ENCODE measurements around the gene SLC13A2. TPM values are rescaled to one million over a fixed set of nuclear protein-coding genes. Genes with fewer than 3 reads are reported as not detected.

SLC13A2 gene
- total and polyA plus RNA-seq, 9 of the 15 experiments (the other 6 are each of a cell fraction or from before 2014, with no cell fraction given) = 0.13 TPM; not detected in 8

- peaks cover 0 to 22% of the 10 kb centered on the region in 2 experiments; a peak in 2 of 5 replicates for H3K4me1 ChIP-seq (replicated peaks in 1 of 2; ENCODE audit: control insufficient read depth in 2 of 2, insufficient read depth in 2 of 2, low read length in 2 of 2)
- H2AFZ ChIP-seq (ENCODE audit: low read depth, low read length) = no peak overlapping the region
- no peaks in the 10 kb centered on the region for H4K20me1 ChIP-seq (replicated peaks; ENCODE audit: control insufficient read depth, insufficient read depth, low read length)
- CTCF ChIA-PET (ENCODE audit: low intra/inter-chr PET ratio) = no interaction called here
- no peaks in the 10 kb centered on the region for H3K79me2 ChIP-seq (ENCODE audit: control insufficient read depth, insufficient read depth, low read length)
- H3K27me3 ChIP-seq (ENCODE audit: control insufficient read depth in 2 of 2, insufficient read depth in 2 of 2, low read length in 2 of 2) = peaks cover 5 to 43% of the 10 kb centered on the region in 2 experiments; a peak in 3 of 5 replicates
- no peak for ATAC-seq
- no peak overlapping the region for H3K9ac ChIP-seq (ENCODE audit: insufficient read depth in 1 of 2, low read depth in 2 of 2, low read length in 2 of 2)
- FAIRE-seq = peak; percentile 6
- no peaks in the 10 kb centered on the region; the same call in 1 of the 2 replicates for H3K9me3 ChIP-seq (replicated peaks; ENCODE audit: control insufficient read depth, insufficient read depth, low read depth, low read length)
- POLR2A ChIA-PET = no interaction called here
- WGBS (ENCODE audit: insufficient coverage, low coverage, missing lambda C conversion rate) = 3% methylated on average over 6 of the region's 6 CpGs
- no TSS peak for BruUV-seq (replicated peaks)
- H3K36me3 ChIP-seq (ENCODE audit: control insufficient read depth, insufficient read depth, low read length) = no peaks in the 10 kb centered on the region
- in situ Hi-C loops (cut with MboI) (no loop called here), intact Hi-C loops (cut with micrococcal nuclease) (no loop called here)
- TF ChIP-seq ZNF586 (CRISPR knock-in tag; conservative IDR thresholded peaks at IDR 0.05) = no peak
- peak; percentile 91 for TF ChIP-seq SPI1 (IDR thresholded peaks at IDR 0.05; ENCODE audit: borderline replicate concordance, low read depth, low read length)
- H3K4me2 ChIP-seq (ENCODE audit: insufficient read depth, low read length) = no peak overlapping the region
- H3K4me3 ChIP-seq = no peak overlapping the region
- DNase-seq (ENCODE audit: extremely low read depth in 1 of 4, low spot score in 3 of 4) = no peak
- H3K9me1 ChIP-seq (ENCODE audit: control insufficient read depth, insufficient read depth, low read length) = no peaks in the 10 kb centered on the region
- no peak overlapping the region for H3K27ac ChIP-seq (ENCODE audit: extremely low read depth, low read depth, low read length)
Measured at GRCh38 chr17:28518132-28518531, 44.7 kb downstream of the SLC13A2 start.

GRCh38 chr17:28518578-28518977 lies 45.1 kb downstream of the SLC13A2 start:
- Histone ChIP-seq H3K9ac (ENCODE audit: insufficient read depth in 1 of 2, low read depth in 2 of 2, low read length in 2 of 2) (no peak overlapping the region), H3K27me3 (ENCODE audit: control insufficient read depth in 2 of 2, insufficient read depth in 2 of 2, low read length in 2 of 2) (peaks cover 3 to 39% of the 10 kb centered on the region in 2 experiments; a peak in 3 of 5 replicates), H2AFZ (ENCODE audit: low read depth, low read length) (no peak overlapping the region), H3K4me3 (no peak overlapping the region), H4K20me1 (replicated peaks; ENCODE audit: control insufficient read depth, insufficient read depth, low read length) (no peaks in the 10 kb centered on the region), H3K9me1 (ENCODE audit: control insufficient read depth, insufficient read depth, low read length) (no peaks in the 10 kb centered on the region), H3K79me2 (ENCODE audit: control insufficient read depth, insufficient read depth, low read length) (no peaks in the 10 kb centered on the region), H3K9me3 (replicated peaks; ENCODE audit: control insufficient read depth, insufficient read depth, low read depth, low read length) (no peaks in the 10 kb centered on the region; the same call in 1 of the 2 replicates), H3K4me2 (ENCODE audit: insufficient read depth, low read length) (no peak overlapping the region), H3K27ac (ENCODE audit: extremely low read depth, low read depth, low read length) (no peak overlapping the region), H3K36me3 (ENCODE audit: control insufficient read depth, insufficient read depth, low read length) (no peaks in the 10 kb centered on the region), H3K4me1 (replicated peaks in 1 of 2; ENCODE audit: control insufficient read depth in 2 of 2, insufficient read depth in 2 of 2, low read length in 2 of 2) (peaks cover 0 to 24% of the 10 kb centered on the region in 2 experiments; a peak in 2 of 5 replicates)
- POLR2A ChIA-PET = no interaction called here
- no peak for FAIRE-seq
- no TSS peak for BruUV-seq (replicated peaks)
- CTCF ChIA-PET (ENCODE audit: low intra/inter-chr PET ratio) = no interaction called here
- in situ Hi-C loops (cut with MboI) (no loop called here), intact Hi-C loops (cut with micrococcal nuclease) (no loop called here)
- 2% methylated on average over 7 of the region's 7 CpGs for WGBS (ENCODE audit: insufficient coverage, low coverage, missing lambda C conversion rate)
- no peak for ATAC-seq
- no peak for TF ChIP-seq ZNF766 (CRISPR knock-in tag; conservative IDR thresholded peaks at IDR 0.05)
- TF ChIP-seq ZNF717 (CRISPR knock-in tag; IDR thresholded peaks at IDR 0.05) = no peak
- TF ChIP-seq HDAC1 (IDR thresholded peaks at IDR 0.05) = no peak
- TF ChIP-seq HINFP (tag; conservative IDR thresholded peaks at IDR 0.05; ENCODE audit: low read depth) = no peak
- TF ChIP-seq ZNF212 (CRISPR knock-in tag; IDR thresholded peaks at IDR 0.05) = no peak
- no peak for TF ChIP-seq ZBTB34 (CRISPR knock-in tag; IDR thresholded peaks at IDR 0.05)
- TF ChIP-seq EP400 (IDR thresholded peaks at IDR 0.05) = no peak
- no peak for TF ChIP-seq NR2F6 (CRISPR knock-in tag; IDR thresholded peaks at IDR 0.05)
- no peak for TF ChIP-seq PML (IDR thresholded peaks at IDR 0.05; ENCODE audit: low read length)
- no peak for TF ChIP-seq SOX6 (IDR thresholded peaks at IDR 0.05)
- DNase-seq (ENCODE audit: extremely low read depth in 1 of 4, low spot score in 3 of 4) = no peak
